Stimulated activated CD4-positive, alpha-beta T cell treated with anti-CD3 and anti-CD28 coated beads, TNF-alpha, amount 100 ng/mL, for 24 hours (primary cell): ENCODE measurements around the gene PDZRN4.

Experiments
- DNase-seq, 3 experiments: peaks; one replicate each; pipeline ENCODE4 v3.0.0-alpha.2; 2020; ENCODE audit warnings: low read depth in 3 of 3

The PDZRN4 gene

DNA sequence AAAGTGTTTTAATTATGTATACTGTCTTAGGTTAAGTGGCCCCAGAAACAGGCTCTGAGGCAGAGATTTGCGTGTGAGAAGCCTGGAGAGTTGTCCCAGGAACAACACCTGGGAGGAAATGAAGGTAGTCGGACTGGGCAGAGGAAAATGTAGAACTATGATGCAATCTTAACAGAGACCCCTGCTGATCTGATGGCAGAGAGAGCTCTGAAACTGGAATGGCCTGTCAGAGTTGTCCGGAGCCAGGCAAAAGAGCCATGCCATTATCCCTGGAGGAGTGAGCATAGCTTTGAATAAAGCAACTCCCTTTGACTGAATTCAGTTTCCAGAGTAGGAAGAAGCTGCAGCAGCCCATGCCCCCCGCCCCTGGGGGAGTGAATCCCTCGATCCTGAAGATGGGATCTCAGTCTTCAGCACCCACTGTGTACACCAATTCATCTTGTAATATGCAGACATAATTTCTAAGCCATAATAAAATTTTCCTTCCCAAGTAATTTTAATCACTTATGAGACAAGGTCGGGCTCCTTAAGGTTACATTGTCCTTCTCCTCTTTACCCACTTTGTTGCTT is 264.8 kb downstream of the PDZRN4 start:
- DNase-seq: no peak

DNA sequence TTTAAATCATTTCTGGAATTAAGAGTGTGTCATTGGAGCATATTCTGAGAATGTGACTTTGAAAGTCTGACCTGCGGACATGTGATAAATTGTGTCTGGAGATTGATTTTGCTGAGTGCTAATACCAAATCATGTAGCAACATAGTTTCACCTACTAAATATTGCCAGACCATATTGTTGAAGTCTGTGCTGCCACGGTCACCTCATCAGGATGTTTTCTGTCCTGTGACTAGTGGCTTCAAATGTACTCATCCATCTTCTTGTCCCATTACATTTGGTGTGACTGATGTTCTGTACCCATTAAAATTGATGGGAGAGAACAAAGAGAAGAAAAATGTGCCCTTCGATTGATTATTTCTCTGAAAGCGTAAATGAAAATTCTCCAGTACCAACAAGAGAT is 265.3 kb downstream of the PDZRN4 start:
- no peak for DNase-seq

DNA sequence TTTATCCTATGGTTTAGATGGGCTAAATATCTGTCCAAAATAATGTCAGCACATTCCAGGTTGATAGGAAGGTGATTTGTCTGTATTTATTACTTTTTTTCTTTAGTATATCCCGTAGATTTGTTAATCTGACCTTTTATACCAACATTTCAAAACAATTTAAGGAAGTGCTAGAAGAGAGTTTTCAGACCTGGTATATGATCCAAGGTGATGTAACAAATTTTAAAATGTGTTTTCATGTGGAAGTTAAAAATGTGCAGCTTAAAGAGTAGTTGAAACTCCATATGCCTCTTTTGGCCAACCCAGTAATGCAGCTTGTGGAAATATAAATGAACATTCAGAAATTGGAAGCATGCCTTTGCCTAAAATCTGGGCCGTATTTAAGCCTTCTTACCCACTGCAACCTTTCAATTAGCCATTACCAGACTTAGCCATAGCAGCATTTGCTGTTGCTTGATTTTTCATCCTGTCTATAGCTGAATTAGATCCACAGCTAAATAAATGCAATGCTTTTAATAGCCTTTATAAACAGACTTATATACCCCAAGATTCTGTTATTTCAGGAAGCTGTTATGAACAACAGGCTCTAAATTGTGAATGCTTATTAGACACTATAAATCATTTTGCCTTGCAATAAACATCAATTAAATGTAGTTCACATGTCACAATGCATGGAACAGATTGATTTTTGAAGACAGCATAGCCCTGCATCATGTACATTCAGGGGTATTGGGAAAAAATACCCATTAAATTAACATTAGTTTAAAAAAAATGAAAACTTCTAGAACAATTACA is 271.2 kb downstream of the PDZRN4 start:
- DNase-seq: no peak

DNA sequence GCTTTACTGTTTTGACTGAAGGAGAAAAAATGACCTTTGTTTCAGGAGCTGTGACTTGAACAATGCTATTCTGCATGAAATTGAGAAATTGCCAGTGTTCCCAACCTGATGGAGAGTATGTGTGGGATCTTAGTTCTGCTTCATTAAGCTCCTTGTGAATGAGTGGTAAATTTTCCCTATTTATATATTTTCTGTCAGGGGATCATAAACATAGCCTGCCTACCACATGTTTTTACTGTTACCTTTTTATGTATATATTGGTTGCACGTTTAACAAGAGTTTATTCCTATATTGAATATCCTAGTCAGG is 271.7 kb downstream of the PDZRN4 start:
- no peak for DNase-seq

DNA sequence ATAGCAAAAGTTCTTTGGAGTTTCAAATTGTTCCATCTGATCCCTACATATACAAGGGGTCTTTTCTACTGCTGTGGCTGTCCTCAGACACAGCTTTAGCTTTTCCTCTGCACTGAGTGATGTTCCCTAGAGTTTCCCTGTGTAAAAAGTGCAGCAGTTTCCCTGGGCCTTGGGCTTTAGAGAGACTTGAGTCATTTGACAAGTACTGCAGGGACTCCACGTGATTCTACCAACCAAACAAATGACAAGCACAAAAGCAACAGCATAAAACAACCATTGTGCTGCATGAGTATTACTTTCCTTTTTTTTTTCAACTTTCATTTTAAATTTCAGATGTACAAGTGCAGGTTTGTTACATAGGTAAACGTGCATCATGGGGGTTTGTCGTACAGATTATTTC is 272.8 kb downstream of the PDZRN4 start:
- DNase-seq: no peak

DNA sequence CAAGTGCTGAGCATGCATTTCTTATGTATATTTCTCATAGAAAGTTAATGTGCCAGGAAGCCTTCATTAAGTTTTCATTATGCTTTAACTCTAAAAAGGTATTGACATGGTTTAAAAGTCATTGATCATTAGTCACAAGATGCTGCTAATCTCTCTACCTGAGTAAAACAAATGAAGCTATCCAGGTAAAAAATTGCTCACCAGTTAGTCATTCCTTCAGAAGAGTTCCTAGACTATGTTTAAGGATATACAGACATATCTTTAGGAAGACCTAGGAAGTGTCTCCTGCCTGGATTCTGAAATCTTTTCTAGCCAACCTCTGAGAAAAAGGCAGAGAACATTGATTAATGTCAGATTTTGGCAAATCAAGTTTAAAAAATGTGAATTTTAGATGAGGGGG is 274.2 kb downstream of the PDZRN4 start:
- DNase-seq: no peak

DNA sequence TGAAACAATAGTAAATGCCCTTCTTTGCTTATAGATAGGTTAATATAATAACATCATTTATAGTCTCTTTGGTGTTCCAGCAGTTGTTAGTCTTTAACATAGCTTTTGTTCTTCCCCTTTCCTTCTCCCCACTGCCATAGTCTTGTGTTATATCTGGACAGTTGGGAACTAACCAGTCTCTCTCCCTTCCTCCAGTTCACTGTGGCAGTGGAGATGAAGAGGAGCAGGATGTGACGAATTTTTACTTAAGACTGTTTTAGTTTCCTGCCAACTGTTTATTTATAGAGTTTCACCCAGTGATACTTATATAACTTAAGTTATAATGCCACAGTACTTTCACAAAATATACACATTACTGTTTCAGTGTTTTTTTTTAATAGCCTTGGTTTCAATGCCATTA is 277.4 kb downstream of the PDZRN4 start:
- DNase-seq: no peak

DNA sequence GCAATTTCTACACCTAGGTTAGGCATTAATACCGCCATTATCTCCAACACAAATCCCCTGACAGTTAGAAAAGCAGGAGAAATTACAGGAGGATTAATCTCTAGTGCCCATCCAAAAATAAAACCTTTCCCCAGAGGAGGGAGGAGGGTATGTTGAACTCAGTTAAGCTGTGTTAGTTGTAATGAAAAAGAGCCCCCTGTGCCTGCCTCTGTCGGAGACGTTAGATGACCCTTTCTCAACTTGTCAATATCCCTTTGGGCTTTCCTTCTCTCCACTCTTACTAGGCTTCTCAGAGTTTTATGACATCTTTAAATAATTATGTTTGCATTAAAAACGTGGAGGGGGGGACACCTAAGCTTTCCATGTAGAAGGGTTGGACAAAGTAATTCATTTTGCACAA is 278.2 kb downstream of the PDZRN4 start:
- no peak for DNase-seq

DNA sequence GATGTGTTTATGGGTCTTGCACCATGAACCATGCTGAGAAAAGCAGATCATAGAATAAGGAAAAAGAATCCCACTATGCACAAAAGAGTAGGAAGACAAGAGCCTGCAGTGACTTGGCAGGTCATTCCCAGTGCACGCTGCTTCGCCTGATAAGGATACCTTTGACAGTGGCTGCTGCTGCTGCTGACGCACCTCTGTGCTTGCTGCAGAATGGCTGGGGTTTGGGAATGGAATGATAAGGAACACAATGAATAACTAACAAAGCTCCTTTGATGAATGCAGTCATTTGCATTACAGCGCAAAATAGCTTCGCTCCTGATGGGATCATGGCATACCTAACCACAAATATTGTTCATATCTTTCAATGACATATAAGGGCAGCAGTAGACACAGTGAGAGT is 278.7 kb downstream of the PDZRN4 start:
- DNase-seq: no peak

DNA sequence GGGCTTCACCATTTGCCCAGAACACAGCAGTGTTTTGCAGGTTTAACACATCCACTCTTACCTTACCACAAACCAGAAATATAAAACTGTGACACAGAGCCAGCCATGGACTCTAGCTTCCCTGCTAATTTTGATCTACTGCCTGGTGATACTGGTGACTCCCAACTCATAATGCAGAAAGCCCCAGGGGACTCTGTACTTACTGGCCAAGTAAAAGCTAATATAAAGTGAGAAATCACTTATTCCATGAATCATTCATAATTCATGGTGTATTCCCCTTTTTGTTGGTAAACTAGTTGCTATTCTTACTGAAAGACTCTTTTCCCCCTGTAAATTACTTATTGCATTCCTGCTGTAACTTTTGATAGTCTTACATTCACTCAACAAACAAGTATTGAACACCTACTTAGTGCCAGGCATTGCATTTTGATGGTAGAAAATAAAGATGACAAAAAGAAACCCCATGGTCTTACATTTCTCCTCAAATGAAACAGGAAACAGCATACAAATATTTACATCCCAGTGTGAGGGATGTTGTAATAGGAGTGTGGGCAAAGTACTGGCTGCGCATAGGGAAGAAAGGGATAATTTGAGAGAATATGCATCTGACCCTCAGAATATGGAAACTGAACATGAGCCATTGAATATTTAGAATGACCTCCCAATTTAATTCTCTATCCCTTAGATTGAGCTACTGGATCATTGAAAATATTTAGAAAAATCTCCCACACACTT is 279.6 kb downstream of the PDZRN4 start:
- no peak for DNase-seq

DNA sequence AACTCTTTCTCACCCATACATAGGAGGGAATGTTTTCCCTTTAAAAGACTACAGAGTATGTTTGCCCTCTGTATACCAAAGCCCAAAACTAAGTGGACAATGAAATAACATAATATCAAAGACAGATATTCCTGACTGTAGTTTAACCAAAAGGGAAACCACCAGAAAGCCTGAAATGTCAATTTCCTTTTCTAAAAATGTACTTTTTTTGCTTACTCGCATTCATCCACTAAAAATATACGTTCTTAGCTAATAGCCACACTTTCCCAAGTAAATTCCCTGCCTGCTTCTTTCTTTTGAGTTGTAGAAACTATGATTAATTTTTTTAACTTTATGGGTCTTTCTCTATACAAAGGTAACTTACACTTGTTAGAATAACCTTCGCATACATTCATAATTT is 280.2 kb downstream of the PDZRN4 start:
- no peak for DNase-seq

DNA sequence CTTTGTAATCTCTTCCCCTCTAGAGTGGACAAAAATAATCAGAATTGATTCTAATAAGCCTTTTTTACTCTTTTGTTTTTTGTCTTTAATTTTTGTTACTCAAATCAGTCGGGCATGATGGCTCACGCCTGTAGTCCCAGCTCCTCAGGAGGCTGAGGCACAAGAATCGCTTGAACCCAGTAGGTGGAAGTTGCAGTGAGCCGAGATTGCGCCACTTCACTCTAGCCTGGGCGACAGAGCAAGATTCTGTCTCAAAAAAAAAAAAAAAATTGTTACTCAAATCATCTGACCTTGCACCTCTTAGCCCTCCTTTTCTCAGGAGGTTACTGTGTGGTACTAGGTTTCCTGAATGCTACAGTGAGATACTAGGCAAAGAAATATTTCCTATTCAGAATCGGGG is 280.6 kb downstream of the PDZRN4 start:
- no peak for DNase-seq

DNA sequence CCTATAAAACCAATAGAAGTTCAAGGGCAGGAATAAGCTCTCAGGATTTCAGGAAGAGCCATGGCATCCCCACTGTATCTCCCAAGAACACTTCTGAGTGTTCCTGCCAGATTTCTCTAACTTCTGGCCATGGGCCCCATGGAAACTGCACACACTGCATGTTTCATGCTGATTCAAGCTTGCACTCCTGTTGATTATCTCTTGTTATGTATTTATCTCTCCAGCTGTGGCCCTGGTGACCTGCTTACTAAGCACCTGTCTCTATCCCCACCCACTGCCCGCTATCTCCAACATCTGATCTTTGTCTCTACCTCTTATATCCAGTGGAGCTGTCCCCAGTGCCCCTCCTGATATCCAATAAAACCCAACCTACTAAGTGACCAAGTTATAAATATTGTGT is 285.3 kb downstream of the PDZRN4 start:
- DNase-seq: no peak

DNA sequence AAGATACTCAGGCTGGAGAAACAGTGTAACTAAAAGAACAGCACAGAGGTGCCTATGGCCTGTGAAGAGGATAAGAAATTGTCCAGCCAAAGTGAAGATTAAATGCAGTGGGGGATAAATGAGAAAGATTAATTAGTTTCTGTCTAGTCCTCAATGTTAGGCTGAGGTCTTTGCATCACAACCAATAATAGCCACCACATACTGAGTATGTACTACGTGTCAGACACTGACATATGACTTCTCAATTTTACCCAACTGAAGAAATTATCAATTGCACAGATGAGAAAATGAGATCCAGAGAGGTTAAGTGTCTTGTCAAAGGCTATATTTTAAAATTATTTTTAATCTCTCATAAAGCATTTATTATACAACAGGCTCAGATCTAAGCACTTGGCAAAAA is 285.9 kb downstream of the PDZRN4 start:
- DNase-seq: no peak

DNA sequence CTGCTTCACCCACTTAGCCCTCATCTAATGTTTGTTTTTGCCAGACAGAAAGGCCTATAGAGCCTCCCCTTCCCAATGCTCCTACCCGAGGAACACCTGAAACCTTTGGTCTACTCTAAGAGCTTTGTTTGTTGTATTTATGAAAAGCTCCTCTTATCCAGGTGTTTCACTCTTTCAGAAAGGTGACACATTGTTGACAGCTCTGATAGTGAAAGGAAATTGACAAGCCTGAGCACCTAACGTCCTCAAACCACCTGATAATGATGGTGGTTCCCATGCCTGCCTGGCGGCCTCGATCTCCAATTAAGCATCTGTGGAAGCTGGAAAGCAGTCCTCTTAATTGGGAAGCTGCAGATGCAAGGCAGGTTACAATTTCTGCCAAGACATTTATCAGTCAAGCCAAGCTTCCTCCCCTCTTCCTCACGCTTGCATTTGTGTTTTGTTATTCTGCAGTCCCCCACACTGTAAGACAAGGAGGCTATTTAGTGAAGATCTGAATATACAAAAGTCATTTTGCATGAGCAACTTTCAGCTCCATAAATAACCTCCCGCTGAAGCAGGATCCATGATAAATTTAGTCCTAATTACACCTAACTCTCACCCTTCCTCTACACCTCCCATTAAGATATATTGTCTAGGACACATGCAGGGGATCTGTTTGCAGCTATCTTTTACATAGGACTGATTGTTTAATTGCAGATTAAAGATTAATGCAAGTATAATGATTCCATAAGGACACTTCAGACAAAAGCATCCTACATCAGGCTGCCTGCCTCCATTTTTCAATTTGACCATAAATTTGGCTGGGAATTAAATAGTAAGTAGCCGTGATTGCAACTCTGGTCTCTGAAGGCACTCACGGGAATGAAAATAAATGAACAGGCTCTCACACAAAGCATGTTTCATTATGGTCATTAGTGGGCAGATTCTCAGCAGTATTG is 288.6 kb downstream of the PDZRN4 start:
- DNase-seq: no peak

DNA sequence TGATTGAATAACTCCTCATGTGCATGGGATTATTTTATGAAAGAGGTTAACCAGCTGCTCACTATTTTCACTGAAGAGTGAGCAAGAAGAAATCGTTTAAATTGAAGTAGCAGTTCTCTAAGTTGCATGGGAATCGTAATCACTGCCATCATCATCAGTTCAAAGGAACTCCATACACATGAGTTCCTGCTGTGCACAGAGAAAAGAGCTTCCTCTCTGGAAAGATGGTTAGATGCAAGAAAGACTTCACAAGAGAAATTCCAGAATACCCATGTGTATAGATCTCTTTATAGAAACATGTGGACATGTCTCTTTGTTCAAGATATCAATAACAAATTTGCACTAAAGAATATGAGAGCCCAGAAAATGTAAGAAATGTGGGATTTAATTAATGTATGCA is 291.3 kb downstream of the PDZRN4 start:
- no peak for DNase-seq

DNA sequence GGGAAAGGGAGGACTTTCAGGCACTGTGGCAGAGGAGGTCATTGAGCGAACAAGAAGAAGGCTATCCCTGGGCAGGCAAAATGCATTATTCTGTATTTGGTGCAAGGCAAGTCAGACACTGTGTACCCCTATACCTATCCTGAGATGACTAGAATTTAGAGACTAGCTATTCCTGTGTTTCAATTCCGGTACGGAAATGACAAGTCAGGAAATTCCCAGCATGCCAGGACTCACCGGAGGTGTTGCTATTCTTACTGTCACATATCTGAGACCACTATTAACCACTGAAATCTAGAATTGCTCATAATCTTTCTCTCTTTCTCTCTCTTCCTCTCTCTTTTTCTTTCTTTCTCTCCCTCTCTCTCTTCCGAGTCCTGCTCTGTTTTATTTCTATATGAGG is 297.1 kb downstream of the PDZRN4 start:
- DNase-seq: no peak

DNA sequence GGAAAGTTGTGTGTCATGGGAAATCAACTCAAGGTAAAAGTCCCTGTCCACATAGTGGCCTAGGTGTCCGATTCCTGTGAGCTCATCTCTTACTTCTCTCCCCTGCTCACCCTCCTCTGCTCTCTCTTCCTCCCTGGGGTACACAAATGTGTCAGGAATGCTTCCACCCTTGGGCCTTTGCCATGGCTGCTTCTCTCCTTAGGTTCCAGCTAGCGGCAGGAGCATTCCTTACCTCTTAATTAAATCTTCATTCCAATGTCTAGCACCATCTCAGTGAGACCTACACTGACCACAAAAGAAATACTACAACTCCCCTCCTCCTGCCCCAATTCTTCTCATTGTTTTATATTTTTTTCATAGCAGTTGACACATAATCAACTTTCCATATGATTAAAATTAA is 298.6 kb downstream of the PDZRN4 start:
- DNase-seq: no peak

DNA sequence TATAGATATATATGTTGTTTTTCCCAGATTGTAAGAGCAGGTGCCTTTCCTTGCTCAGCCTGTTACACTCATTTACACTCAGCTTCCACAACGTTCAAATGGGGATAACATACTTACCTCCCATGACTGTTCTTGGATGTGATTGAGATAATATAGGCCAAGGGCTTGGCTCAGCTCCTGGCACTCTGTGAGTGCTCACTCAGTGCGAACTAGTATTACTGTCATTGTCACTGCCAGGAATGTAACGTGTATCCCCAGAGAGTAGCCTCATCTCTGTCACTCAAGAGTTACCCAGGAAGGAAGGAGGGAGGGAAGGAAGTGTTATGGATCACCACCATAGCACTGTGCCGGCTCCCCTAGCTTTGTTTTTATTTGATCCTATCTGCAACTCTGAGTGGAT is 307.9 kb downstream of the PDZRN4 start:
- DNase-seq: no peak

DNA sequence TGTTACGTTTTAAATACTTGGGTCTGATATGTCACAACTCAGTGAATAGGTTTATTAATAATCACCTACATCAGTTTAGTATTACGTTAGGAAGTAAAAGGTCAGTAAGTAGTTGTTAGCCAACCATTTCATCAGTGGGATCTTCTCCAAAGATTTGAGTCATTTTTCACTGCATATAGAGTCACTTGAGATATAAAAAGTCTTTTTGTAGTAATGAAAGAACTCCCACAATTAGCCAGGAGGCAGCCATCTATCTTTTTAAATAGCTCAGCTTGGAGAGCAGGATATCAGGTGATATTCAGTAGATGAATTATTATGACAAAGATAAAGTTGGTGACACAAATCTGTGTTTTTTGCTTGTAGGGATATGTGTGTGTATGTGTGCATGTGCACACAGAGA is 309.3 kb downstream of the PDZRN4 start:
- no peak for DNase-seq

DNA sequence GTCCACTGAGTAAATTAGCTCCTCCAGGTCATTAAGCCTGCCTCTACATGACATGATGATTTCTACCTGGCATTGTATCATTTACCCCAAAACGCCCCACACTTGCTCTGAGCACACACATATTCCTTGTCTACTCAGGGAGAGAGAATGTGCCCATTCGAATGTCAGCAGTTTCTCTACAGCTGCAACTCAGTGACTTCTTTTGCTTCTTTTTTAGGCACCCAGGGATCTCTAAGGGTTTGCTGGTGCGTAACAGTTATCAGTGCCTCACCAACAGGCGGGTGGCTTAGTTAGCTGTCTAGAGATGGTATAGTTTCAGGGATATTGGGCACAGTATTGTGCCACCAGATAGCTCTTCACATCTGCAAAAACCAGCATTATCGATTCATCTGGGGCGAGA is 316.9 kb downstream of the PDZRN4 start:
- DNase-seq: no peak

DNA sequence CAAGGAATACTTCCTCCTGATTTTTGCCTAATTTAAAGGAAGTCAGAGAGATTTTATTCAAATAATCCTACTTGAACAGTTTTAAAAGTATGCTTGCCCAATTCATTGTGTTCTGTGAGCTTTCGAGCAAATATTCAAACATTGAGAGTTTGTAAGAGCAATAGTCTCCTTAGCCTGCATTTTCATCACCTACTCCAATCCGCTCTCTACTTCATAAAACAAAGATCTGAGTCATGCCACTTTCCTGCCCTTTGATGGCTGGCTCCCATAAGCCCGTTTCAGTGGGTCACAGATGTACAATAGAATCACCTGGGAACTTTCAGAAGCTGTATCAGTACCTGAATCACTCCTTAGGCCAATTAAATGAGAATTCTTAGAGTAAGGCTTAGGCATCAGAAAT is 319.2 kb downstream of the PDZRN4 start:
- DNase-seq: no peak
